Iris pigment epithelial cell (primary cell): ENCODE results near the gene TMA7.
"Not testable (repeated sequence)": the region's sequence is repeated elsewhere in the genome, so short reads cannot be mapped to it uniquely, and the experiment has no call there.

ENCODE experiments used
- DNase-seq: peaks from one replicate; pipeline ENCODE4 v3.0.0-alpha.2; 2011; ENCODE audit warnings: low read depth

The TMA7 gene

DNA sequence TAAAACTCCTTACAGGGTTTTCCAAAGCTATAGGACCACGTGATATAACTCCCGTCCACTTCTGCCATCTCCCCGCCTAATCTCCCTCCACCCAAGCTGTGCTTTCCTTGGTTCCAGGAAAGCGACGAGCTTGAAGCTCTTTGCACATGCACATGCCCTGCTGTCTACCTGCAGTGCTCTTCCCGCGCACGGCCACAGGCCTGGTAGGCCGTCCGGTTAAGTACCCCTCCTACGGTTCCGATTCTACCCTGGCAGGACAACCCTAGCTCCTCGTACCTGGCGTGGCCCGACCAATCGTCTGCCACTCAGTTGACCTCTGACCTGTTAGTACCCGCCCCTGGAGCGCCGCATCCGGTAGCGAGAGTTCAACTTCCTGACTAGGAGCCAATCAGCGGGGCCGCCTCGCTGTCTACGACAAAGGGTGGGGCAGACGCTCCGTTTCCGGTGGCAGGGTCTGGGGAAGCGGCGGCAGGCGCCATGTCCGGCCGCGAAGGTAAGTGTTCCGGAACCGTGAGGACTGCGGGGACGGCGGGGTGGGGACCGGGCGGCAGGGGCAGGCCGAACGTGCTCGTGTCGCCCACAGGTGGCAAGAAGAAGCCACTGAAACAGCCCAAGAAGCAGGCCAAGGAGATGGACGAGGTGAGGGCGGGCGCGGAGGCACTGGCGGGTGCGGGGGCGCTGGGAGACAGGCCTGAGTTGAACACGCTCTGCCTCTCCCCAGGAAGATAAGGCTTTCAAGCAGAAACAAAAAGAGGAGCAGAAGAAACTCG is at the start of gene TMA7, which contains the start of gene CCDC51:
TMA7 (plus strand) TSS at position 438 of the 770 bp plus-strand sequence; CDS start at position 478, 40 bp downstream.
CCDC51 (minus strand) TSS at position 300 of the 770 bp plus-strand sequence. CDS start 4,991 bp downstream, outside the sequence.
- DNase-seq, result peak; percentile 96

DNA sequence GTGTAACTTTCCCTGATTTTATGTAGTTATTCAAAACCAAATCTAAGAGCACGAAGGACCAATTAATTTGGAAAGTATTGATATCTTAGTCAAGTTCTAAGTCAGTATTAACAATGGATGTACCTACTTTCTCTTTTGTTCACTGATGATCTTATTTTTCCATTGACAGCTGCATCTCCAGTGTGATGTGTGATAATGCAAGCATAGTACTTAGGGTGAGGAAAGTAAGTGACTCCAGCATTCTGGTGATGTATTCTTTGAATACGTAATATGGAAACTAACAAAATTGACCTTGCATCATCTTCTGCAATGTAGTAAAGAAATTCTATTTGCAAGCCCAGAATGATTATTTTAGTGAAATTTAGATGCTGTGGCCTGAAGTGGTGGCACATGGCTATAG is 45.7 kb upstream of the TMA7 start:
- DNase-seq, result no peak

DNA sequence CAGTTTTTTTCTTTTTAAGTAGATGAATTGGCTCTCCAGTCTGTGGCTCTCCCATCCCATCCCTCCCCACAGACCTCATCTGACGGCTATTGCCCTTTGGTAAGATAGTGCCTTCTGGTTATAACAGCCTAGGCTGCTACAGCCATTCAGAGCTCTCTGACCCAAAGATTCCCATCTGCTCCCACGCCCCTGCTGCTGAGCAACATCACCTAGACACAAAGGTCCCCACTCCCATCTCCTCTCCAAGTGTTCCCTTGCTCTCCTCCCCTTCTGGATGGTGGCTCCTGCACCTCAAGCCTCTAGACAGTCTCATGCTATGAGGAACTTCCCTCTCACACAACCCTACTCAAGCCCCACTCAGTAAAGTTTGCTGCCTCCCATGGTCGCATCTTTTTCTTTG is 44.3 kb upstream of the TMA7 start:
- DNase-seq, result no peak

DNA sequence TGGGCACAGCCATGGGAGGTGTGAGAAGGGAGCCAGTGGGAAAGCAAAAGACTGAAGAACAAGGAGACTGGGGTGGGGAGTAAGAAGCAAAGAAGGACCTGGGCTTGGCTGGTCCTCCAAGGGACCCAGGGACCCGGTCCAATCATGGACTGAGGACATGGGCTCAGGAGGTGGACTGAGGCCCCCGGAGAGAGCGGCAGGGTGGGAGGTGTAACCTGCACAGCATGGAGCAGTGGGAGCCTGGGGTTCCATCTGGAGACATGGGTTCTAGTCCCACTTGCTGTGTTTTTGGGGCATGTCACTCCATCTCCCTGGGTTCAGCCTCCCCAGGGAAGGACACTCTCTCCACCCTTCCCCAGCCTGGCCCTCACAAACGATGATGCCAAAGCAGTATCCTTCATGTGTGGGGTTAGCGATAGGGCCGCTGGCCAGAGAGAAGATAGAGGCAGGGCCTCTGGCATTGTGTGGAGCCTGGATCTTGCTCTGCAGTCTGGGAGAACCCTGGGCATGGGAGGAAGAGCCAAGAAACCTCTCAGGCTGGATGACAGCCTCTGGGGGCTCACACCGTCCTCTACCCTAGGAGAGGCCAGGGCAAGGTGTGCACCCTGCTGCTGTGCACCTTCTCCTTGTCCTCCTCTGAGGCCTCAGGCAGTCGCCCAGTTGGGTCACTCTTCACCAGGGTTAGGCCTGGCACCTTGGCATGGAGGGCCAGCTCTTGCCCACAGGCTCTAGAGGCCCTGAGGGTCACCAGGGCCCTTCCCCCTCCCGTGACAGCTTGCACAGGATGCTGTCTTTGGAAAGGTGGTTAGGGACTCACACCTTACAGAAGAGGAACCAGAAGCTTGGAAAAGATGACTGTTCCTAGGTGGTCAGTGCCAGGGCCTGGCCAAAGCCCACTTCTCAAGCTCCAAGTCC is 42.0 kb upstream of the TMA7 start:
- no peak for DNase-seq

DNA sequence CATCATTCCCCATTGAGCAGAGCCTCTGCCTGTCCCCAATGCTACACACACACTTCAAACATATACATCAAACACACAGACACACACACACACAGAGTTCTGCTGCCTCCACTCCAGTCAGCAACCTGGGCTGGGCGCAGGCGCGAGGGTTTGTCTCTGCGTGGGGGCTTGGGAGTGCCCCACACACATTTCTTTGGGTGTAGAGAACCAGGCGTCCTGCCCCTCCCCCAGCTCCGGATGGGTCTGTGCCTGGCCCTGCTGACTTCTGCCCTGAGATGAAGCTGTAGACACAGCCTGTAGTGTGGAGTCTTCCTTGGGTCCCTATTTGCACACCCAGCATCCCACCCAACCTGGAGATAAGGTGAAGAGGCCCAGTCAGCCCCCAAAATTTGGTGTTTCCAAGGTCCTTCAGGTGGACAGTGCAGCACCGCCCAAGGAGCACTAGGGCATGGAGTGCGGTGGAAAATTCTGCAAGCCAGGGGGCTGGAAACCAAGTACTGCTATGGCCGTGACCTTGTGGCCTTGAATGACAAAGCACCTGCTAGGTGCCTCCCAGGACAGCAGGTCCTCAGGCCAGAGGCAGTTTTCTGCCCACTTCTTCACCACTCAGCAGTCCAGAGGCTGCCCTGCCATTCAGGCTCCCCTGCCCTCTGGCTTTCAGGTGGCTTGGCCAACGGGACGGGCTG is 41.2 kb upstream of the TMA7 start:
- no peak for DNase-seq

DNA sequence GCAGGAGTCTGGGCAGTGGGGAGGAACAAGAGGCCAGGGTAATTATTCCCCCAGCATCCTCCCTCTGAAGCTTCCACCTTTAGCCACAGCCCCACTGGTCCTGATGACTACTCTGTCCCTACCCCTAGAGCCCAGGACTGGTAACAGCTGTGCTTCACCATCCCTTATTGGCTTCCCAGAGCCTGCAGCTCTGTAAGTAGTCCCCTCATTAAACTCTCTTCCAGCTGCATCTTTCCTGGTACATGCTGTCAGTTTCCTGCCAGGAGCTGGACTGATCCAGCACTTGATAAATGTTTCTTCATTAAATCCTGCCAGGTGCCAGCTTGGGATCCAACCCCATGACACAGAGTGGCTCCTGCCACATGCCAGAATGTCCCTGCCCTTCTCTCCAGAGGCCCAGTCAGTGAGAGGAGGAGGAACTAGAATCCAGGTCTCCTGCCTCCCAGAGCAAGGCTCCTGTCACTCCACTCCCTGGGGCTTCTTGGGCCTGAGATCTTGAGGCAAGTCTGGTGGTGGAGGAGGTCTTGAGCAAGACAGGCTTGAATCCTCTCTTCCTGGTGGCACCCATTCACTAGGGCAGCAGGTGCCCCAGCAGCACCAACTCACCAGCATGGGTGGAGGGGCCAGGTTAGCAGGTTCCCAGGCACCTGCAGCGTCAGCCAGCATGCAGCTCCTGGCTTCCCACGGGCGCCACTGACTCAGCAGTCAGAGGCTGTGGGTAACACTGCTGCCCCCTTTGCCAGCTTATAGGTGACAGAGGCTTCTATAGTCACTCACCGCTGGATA is 40.5 kb upstream of the TMA7 start:
- DNase-seq, result no peak

DNA sequence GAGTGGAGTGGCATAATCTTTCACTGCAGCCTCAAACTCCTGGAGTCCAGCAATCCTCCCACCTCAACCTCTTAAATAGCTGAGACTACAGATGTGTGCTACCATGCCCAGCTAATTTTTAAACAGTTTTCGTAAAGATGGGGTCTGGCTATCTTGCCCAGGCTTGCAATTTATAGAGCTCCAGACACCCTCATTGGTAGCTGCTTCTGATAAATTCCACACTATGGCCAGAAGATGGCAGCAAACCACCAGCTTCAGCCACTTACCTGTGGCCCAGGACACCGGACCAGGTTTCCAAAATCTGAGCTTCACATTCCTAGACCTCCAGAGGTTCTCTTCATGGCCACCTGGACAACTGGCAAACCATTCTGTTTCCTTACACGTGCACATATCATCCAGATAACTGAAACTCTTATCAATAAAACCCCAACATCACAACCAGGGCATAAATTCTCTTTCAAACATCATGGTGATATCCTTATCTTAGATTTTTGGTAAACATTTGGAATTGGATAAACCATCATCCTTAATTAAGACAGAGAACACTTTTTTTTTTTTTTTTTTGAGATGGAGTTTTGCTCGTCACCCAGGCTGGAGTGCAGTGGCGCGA is 39.1 kb upstream of the TMA7 start:
- DNase-seq, result peak; percentile 36

DNA sequence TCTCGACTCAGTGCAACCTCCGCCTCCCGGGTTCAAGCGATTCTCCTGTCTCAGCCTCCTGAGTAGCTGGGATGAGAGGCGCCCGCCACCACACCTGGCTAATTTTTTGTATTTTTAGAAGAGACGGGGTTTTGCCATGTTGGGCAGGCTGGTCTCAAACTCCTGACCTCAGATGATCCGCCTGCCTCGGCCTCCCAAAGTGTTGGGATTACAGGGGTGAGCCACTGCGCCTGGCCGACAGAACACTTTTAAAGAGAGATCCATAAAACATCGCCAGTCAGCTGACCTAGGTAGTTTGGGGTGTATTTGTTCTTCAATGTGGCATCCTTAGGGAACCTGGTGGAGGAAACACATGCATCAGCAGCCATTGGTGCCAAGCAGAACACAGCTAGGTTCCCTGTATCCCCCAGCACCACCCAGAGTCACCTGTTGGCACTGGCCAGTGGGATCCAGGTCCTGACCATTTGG is 38.6 kb upstream of the TMA7 start:
- DNase-seq, result not testable (repeated sequence)

DNA sequence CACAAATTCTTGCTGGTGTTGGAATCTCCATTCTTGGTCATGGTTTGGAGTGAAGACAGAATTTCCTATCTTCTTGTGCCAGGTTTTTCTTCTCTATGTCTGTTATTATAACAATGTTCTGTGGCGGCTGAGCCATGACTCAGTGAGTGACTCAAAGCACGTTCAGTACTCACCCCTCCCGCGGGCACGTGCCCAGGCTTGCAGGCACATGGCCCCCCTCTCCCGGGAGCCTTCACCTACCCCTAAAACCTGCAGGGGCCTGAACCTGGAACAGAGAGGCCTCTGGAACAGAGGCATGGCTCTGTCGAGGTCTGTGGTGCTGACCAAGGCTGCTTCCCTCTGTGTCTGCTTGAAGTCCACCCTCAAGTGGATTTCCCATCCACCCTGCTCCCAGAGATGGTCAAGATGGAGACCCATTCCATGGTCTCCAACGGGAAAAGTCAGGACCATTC is 37.8 kb upstream of the TMA7 start:
- DNase-seq, result peak; percentile 93

DNA sequence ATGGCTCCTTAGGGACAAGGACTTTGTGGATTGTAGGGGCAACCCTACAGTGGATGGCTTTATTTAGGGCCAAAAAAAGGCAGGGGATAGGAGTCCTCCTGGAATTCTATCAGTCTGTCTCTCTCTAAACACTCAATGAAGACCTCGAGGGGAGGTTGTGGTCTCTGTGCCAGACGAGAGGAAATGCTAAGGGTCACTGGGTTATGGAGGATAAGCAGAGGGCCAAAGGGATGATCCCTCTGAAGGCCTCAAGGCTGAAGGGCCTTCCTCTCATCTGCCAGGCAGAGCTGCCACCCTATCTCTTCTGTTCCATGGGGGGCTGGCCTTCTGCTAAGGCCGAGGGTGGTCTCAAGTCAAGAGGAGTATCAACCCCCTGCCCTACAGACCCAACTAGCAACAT is 37.1 kb upstream of the TMA7 start:
- no peak for DNase-seq

DNA sequence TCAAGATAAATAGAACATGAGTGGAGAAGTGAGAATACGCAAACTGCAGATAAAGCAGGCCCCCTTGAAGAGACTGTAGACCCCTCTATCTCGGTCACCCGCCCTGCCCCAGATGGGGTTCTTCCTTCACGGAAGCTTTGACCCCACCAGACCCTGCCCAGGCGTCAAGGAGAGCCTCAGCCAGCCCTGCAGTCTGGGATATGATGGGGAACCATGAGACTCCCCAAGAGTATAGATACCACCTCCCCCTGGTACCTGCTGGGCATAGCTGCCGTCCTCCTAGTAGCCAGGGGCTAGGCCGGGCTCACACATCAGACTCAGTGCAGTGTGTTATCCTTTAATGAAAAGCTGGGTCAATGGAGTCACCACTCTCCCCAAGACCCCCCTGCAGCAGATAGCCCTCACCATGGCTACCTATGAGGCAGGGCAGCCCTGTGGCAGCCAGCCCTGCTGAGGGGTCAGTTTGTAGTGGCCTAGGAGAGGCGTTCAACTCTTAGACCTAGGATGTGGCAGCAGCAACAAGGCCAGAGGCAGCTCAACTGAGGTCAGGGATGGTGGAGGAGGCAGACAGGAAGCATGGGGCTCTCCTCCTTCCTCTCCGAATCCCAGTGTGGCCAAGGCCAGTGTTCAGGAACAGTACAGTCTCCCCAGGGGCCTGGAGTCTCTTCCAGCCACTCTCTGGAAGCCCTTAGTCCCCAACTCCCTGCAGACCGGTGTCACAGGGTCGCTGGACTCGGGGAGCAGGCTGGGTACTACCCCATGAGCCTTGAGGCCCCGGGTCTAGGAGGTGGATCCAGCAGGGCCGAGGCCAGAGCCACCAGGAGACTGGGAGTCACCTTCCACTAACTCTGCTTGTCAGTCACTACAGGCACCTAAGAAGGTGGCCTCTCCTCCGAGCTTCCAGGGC is 36.3 kb upstream of the TMA7 start:
- no peak for DNase-seq

DNA sequence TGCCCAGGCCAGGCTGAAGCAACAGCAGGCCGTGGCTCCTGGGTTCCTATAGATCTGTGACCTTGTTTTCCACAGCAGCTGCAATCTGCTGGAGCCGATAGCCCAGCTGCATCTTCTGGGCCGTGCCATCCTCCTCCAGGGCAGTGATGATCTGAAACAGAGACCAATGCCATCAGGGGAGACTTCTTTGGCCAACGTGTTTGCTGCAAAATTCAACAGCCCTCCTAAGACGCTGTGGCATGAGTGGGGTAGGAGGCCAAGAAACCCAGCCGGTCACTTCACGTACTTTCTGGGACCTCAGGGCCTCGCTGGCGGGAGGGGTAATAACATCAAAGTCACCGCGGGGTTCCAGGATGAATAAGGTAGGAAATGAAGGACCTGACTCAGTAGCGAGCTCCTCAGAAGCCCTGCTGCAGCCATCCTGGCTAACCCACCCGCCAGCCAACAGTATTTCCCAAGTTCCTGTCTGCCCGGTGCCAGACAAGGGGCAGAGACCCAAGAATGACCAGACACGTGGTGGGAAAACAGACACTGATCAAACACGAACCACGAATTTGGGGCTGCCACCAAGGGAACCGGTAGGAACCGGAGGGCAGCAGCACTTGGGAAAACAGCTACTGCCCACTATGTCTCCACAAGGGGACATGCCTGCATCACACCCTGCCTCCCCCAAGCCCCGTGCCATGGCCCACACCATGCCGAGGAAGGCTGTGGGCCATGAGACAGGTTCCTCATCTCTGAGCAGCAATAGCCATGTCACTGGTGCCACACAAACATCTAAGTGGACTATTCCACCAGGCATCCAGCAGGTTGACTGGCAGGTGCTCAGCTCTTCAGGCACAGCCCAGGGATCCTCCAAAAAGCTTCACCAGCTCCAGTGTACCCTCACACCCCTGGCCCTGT is 35.4 kb upstream of the TMA7 start:
- DNase-seq, result no peak

DNA sequence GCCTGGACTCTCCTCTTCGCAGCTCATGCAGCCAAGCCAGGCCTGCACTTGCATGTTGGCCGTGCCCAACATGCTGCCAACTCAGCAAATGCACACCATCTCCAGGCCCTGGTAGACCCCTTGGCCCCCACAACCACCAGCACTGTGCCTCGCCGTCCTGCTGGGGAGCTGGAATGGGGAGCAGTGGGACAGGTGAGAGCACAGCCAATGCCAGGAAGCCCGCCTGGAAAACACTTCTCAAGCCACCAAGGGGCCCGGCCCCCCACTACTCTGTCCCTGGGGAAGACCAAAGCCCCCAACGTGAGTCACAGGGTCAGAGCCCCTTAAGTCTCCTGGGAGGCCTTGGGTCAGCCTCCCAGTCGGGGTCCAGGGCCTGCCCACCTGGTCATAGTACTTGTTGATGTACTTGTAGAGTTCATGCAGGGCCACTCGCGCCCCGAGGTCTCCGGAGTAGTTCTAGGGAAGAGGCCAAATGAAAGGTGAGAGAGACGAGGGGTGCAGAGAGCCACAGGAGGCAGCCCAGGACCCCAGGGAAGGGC is 34.6 kb upstream of the TMA7 start:
- DNase-seq, result no peak

DNA sequence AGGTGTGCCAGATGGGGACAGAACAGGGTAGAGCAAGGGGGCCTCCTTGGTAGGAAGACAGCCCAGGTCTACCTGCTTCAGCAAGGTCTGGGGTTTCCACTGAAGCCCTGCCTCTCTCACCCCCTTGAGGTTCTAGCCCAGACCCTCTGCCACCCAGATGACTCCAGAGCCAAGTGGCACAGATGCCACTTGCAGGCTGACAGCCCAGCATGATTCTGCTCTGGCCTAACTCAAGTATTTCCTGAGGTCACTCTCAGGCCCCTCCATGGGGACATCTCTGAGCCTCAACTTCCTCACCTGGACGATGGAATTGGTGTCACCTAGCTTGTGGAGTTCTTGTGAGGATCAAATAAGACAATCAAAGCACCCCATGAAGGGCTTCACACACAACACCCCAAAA is 34.1 kb upstream of the TMA7 start:
- DNase-seq, result no peak

DNA sequence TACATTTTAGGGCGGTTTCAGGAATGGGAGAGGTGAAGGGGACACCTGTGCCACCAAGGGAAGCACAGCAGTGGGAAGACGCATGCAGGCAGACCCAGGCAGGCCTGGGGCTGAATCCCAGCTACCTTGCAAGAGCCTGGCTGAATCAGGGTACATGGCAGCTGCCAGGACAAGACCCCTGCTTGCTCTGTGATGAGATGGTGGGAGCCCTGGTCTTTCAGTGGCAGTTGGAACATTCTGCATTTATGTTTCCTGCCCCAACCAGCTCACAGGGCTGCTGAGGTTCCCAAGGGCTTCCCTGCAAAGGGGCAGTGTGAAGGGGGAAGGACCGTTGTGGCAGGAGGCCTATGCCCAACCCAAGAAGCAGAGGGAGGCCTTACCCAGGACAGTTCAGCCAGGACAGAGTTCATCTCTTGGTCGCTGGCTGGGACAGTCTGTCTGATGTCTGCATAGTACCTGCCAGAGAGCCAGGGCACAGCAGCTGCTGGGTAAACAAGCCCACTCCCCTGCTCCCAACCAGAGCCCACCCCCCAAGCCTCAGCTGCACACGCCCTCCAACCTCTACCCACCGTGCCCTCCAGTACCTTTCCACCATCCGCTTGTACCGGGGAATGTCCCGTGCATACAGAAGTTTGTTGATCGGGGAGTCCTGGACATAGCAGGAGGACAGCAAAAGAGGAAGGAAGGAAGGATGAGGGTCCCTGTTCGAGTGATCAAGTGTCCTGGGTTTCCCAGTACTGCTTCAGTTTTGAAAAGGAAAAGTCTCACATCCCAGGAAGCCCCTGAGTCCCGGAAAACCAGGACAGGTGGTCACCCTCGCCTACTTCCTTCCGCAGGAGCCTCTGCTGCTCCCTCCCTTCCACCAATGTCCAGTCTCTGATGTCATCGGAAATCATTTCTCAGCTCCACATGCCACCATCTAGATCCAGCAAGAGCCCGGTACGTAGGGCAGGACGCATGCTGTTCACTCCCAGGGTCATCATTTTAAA is 33.3 kb upstream of the TMA7 start:
- DNase-seq, result no peak

DNA sequence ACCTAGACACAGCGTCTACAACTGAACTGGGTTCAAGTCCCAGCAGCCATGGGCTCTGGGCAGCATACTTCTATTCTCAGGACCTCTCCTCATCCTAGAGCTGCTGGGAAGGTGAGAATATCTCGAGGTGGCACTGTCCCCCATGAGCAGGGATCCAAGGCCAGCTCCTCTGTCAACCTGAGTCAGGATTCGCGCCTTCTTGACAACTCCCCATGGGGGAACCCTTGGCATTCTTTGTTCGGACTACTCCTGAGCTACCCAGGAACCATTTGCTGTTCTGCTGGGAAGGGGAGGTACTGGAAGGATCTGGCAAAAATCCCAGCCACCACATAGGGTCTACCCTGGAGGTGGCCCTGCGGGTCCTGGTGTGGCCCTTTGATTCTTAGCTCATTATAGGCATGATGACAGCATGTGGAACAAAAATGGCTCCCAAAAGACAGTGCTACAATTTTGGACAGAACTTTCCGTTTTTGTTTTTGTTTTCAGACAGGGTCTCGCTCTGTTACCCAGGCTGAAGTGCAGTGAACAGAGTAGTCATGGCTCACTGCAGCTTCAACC is 32.4 kb upstream of the TMA7 start:
- DNase-seq, result no peak

DNA sequence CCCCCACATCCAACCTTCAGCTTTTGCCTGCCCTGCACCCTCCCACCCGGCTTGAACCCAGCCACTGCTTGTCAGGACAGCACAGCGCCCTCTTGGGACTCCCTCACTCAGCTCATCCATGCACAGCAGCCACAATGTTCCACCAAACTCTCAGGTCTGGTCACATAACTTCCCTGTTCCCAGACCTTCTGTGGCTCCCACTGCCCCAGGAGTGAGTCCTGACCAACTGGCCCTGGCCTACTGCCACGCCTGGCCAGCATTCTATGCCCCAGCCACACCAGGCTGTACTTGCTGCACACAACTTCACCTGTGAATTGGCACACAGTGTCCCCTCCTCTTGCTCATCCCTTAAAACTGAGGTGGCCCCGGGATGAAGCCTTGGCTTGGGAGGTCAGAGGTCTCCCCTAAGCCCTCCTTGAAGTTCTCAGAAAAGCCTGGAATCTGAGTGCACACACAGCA is 31.2 kb upstream of the TMA7 start:
- DNase-seq, result no peak
